ENCODE data around the gene CYP2F1.
"Not testable (repeated sequence)": the region's sequence is repeated elsewhere in the genome, so short reads cannot be mapped to it uniquely, and the experiment has no call there.

The CYP2F1 gene

GRCh38 chr19:41089959-41090358 is 24.3 kb upstream of the CYP2F1 start (continued):
- TF ChIP-seq POU6F1 (CRISPR knock-in tag; IDR thresholded peaks at IDR 0.05; ENCODE audit: borderline replicate concordance, low read depth) (no peak), OSR1 (CRISPR knock-in tag; IDR thresholded peaks at IDR 0.05) (no peak)

GRCh38 chr19:41095703-41096102 is 18.5 kb upstream of the CYP2F1 start:
- ATAC-seq, result no peak
- no peak for TF ChIP-seq PPARA (CRISPR knock-in tag; IDR thresholded peaks at IDR 0.05; ENCODE audit: borderline replicate concordance)
- no peak for TF ChIP-seq GLIS3 (CRISPR knock-in tag; IDR thresholded peaks at IDR 0.05)
- TF ChIP-seq CSDC2 (CRISPR knock-in tag; IDR thresholded peaks at IDR 0.05), result no peak
- no peak for TF ChIP-seq ZNF8 (CRISPR knock-in tag; IDR thresholded peaks at IDR 0.05)
- TF ChIP-seq ARNTL (CRISPR knock-in tag; IDR thresholded peaks at IDR 0.05; ENCODE audit: borderline replicate concordance, low read depth), result no peak
- no peak for TF ChIP-seq ISL1 (CRISPR knock-in tag; IDR thresholded peaks at IDR 0.05)
- no peak for TF ChIP-seq ZNF565 (CRISPR knock-in tag; conservative IDR thresholded peaks at IDR 0.05; ENCODE audit: low read depth)

- no peak for ATAC-seq
- TF ChIP-seq ZNF565 (CRISPR knock-in tag; conservative IDR thresholded peaks at IDR 0.05; ENCODE audit: low read depth), result no peak
- no peak for TF ChIP-seq CREB5 (CRISPR knock-in tag; IDR thresholded peaks at IDR 0.05; ENCODE audit: low read depth)
- TF ChIP-seq SNAI2 (CRISPR knock-in tag; IDR thresholded peaks at IDR 0.05), result no peak
- TF ChIP-seq ZFP3 (CRISPR knock-in tag; IDR thresholded peaks at IDR 0.05), result no peak
- no peak for TF ChIP-seq GLIS3 (CRISPR knock-in tag; IDR thresholded peaks at IDR 0.05)
These were observed 17.9 kb upstream of the CYP2F1 start for GRCh38 chr19:41096353-41096752.

GRCh38 chr19:41097302-41097701 is 16.9 kb upstream of the CYP2F1 start:
- no peak for TF ChIP-seq RARB (CRISPR knock-in tag; IDR thresholded peaks at IDR 0.05)
- ATAC-seq, result no peak

GRCh38 chr19:41098762-41099161 is 15.5 kb upstream of the CYP2F1 start:
- TF ChIP-seq PPARA (CRISPR knock-in tag; IDR thresholded peaks at IDR 0.05; ENCODE audit: borderline replicate concordance) (no peak), ZFP3 (CRISPR knock-in tag; IDR thresholded peaks at IDR 0.05) (no peak), BACH2 (CRISPR knock-in tag; IDR thresholded peaks at IDR 0.05; ENCODE audit: borderline replicate concordance) (no peak), RARB (CRISPR knock-in tag; IDR thresholded peaks at IDR 0.05) (no peak), ZNF8 (CRISPR knock-in tag; IDR thresholded peaks at IDR 0.05) (no peak), ISL1 (CRISPR knock-in tag; IDR thresholded peaks at IDR 0.05) (no peak), TSHZ2 (CRISPR knock-in tag; IDR thresholded peaks at IDR 0.05) (no peak), POU6F1 (CRISPR knock-in tag; IDR thresholded peaks at IDR 0.05; ENCODE audit: borderline replicate concordance, low read depth) (no peak), PATZ1 (CRISPR knock-in tag; IDR thresholded peaks at IDR 0.05; ENCODE audit: borderline replicate concordance) (no peak), ZNF565 (CRISPR knock-in tag; conservative IDR thresholded peaks at IDR 0.05; ENCODE audit: low read depth) (no peak), ZFP30 (CRISPR knock-in tag; IDR thresholded peaks at IDR 0.05) (no peak), TOX (CRISPR knock-in tag; IDR thresholded peaks at IDR 0.05; ENCODE audit: borderline replicate concordance) (no peak), CSRNP3 (CRISPR knock-in tag; IDR thresholded peaks at IDR 0.05) (no peak), OSR1 (CRISPR knock-in tag; IDR thresholded peaks at IDR 0.05) (no peak), ARNTL (CRISPR knock-in tag; IDR thresholded peaks at IDR 0.05; ENCODE audit: borderline replicate concordance, low read depth) (no peak), ESRRG (CRISPR knock-in tag; IDR thresholded peaks at IDR 0.05) (no peak), GLIS3 (CRISPR knock-in tag; IDR thresholded peaks at IDR 0.05) (no peak), ZNF70 (CRISPR knock-in tag; IDR thresholded peaks at IDR 0.05) (no peak), CSDC2 (CRISPR knock-in tag; IDR thresholded peaks at IDR 0.05) (no peak), SNAI2 (CRISPR knock-in tag; IDR thresholded peaks at IDR 0.05) (no peak)
- no peak for ATAC-seq

GRCh38 chr19:41102210-41102609 is 12.0 kb upstream of the CYP2F1 start:
- ATAC-seq, result not testable (repeated sequence)

Measured in SK-N-SH treated with all-trans-retinoic acid at 6 μM for 48 hours (cell line).